ENCODE measurements around the gene ZNF490.

ZNF490 gene

GRCh38 chr19:12610540-12611360 lies at the start of gene ZNF490, which contains the start of gene ZNF791:
Gene ZNF490 (minus strand): TSS chr19:12610813. CDS start chr19:12610680, 133 bp downstream.
Gene ZNF791 (plus strand): TSS chr19:12610920. CDS start chr19:12611080, 160 bp downstream.
- peak within 1 kb of the TSS; percentile 100 for H3K4me3 ChIP-seq (ENCODE audit: low read depth, low read length)
- peak; percentile 28 for TF ChIP-seq CTCF (conservative IDR thresholded peaks at IDR 0.05; ENCODE audit: low read depth, low read length)
- peak; percentile 98 for DNase-seq (ENCODE audit: low read depth)

GRCh38 chr19:12657966-12658365 lies 47.4 kb upstream of the ZNF490 start:
- H3K4me3 ChIP-seq (ENCODE audit: low read depth, low read length), result no peak overlapping the region
- TF ChIP-seq CTCF (conservative IDR thresholded peaks at IDR 0.05; ENCODE audit: low read depth, low read length), result peak; percentile 3
- DNase-seq (ENCODE audit: low read depth), result no peak

- DNase-seq (ENCODE audit: low read depth), result no peak
- peak; percentile 18 for TF ChIP-seq CTCF (conservative IDR thresholded peaks at IDR 0.05; ENCODE audit: low read depth, low read length)
- H3K4me3 ChIP-seq (ENCODE audit: low read depth, low read length), result no peak overlapping the region
Measured at GRCh38 chr19:12656899-12657571, 46.4 kb upstream of the ZNF490 start.

GRCh38 chr19:12655546-12655945 lies 44.9 kb upstream of the ZNF490 start:
- no peak for TF ChIP-seq CTCF (conservative IDR thresholded peaks at IDR 0.05; ENCODE audit: low read depth, low read length)
- no peak for DNase-seq (ENCODE audit: low read depth)
- H3K4me3 ChIP-seq (ENCODE audit: low read depth, low read length), result no peak overlapping the region

- DNase-seq (ENCODE audit: low read depth), result no peak
Measured at GRCh38 chr19:12652219-12652618, 41.6 kb upstream of the ZNF490 start.

GRCh38 chr19:12649941-12650340 lies 39.3 kb upstream of the ZNF490 start:
- no peak overlapping the region for H3K4me3 ChIP-seq (ENCODE audit: low read depth, low read length)
- TF ChIP-seq CTCF (conservative IDR thresholded peaks at IDR 0.05; ENCODE audit: low read depth, low read length), result no peak
- DNase-seq (ENCODE audit: low read depth), result no peak

More at GRCh38 chr19:12652219-12652618, 41.6 kb upstream of the ZNF490 start:
- TF ChIP-seq CTCF (conservative IDR thresholded peaks at IDR 0.05; ENCODE audit: low read depth, low read length), result no peak
- no peak overlapping the region for H3K4me3 ChIP-seq (ENCODE audit: low read depth, low read length)

All from choroid plexus epithelial cell (primary cell).